ENCODE data around the gene KCTD14.
"Not testable (repeated sequence)": the region's sequence is repeated elsewhere in the genome, so short reads cannot be mapped to it uniquely, and the experiment has no call there.

The KCTD14 gene

DNA sequence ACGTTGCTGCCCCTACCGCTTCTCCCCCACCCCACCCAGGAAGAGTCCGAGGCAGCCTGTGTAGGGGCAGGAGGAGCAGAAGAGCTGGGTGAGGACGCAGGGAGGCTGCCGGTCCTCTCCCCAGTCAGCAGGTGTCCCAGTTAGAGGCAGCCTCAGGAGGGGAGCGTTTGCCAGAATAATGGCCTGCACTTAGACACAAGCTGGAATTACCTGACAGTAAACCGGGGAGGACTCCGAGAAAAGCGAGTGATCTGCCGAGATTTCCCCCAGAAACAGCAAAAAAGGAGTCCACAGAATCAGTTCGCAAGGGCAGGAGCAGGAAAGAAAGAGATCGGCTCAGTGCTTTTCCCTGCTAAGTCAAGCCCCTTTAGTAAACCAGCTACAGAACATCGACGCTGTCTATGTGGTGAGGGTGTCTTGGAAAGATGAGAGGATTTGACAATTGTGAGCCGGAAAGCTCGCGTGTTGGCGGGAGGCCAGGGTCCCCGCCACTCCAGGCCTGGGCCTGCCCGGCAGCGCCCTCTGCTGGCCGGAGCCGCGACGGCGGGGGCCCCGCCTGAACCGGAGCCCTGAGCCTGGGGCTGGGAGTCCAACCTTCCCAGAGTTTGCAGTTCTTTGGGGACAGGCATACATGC is 22.9 kb upstream of the KCTD14 start:
- peak; percentile 69 to 70 for DNase-seq

DNA sequence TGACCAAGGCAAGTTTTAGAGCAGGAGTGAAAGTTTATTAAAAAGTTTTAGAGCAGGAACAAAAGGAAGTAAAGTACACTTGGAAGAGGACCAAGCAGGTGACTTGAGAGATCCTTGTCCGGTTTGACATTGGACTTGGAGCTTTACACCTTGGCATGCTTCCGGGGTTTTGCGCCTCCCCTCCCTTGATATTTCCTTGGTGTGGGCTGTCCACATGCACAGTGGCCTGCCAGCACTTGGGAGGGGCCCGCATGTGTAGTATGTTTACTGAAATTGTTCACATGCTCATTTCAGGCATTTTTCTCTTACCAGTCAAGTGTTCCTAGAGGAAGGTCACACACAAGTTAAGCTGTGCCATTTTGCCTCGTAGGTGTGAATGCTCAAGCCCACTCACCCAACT is 21.6 kb upstream of the KCTD14 start:
- no peak for DNase-seq

DNA sequence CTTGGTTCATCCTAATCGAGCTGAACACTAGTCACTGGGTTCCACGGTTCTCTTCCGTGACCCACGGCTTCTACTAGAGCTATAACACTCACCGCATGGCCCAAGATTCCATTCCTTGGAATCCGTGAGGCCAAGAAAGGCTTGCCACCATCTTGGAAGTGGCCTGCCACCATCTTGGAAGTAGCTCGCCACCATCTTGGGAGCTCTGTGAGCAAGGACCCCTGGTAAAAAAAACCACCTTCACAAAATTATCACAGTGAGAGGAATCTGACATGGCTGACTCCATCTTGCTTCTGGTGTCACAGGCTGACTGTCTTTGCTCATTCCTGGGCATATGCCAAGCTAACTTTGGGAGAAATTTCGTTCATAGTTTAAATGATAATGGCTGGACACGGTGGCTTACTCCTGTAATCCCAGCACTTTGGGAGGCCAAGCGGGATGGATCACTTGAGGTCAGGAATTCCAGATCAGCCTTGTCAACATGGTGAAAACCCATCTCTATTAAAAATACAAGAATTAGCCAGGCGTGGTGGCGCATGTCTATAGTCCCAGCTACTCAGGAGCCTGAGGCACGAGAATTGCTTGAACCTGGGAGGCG is 18.9 kb upstream of the KCTD14 start:
- no peak for DNase-seq

- not testable (repeated sequence) for DNase-seq
Observed at GRCh38 chr11:78041380-78041719, 18.3 kb upstream of the KCTD14 start.

DNA sequence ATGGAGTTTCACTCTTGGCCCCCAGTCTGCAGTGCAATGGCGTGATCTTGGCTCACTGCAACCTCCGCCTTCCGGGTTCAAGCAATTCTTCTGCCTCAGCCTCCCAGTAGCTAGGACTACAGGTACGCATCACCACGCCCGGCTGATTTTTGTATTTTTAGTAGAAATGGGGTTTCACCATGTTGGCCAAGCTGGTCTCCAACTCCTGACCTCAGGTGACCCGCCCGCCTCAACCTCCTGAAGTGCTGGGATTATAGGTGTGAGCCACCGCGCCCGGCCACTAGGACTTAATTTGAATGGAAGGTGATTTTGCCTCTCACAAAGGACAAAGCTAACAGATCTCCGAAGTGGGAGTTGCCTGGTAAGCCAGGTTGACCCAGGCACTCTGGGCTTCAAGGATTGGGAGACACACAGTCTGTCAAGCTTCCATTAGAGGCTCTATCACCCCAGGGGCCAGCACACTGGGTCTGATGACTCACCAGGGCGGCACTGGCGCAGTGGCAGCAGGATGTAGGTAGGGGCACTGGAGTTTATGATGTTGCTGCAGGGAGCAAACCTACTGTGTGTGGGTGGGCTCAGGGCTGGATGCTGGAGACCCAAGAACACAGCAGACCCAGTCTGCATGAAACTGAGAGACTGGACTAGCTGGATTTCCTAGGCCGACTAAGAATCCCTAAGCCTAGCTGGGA is 17.8 kb upstream of the KCTD14 start:
- DNase-seq = no peak

DNA sequence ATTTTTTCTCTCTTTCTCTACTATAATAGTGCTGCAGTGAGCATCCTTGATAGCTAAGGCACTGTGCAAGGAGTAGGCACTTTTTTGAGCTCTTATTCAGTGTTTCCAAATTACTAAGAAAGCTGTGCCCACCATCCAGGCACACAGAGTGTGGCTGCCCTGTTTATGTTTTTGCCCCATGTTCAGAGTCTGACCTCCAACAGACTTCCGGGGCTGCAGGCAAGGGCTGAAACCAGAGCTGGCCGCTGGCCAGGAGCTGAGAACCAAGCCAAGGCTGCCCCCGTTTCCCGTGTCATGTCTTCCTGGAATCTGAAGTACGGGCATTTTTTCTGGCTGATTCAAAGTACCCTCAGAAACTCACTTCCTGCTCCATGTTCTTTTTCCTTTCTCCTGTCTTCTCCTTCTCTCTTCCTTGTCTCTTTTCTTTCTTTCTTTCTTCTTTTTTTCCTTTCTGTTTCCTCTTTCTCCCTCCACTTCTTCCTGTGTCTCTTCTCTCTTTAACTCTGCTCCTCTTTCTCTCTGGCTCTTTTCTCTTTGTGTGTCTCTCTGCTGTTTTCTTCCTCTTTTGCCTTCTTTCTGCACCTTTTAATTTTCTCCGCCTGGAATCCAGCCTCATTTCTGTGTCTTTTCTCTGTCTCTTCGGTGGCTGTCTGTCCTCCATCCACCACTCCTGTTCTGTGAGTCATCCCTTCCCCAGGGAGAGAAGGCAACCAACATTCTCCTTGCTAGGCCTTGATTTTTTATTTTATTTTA is 17.0 kb upstream of the KCTD14 start:
- DNase-seq = no peak

DNA sequence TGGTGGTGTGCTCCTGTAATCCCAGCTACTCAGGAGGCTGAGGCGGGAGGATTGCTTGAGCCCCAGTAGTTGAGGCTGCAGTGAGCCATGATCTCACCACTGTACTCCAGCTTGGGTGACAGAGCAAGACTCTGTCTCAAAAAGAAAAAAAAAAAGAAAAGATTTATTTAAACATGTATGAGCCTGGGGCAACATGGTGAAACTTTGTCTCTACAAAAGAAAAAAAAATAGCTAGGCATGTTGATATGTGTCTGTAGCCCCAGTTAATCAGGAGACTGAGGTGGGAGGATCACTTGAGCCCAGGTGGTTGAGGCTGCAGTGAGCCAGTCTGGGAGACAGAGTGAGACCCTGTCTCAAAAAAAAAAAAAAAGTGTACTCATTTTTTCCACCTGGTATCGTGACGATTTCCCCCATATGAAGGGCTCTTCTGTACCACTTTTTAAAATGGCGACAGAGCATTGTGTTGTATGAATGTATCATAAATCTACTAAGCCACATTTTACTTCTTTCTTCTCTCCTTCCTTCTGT is 16.4 kb upstream of the KCTD14 start:
- DNase-seq = no peak

GRCh38 chr11:78038697-78039313 is 15.7 kb upstream of the KCTD14 start:
- DNase-seq = no peak

GRCh38 chr11:78037825-78038620 is 14.9 kb upstream of the KCTD14 start:
- no peak for DNase-seq

GRCh38 chr11:78037056-78037455 is 14.0 kb upstream of the KCTD14 start:
- DNase-seq = no peak

- DNase-seq = no peak
Observed at GRCh38 chr11:78036313-78036712, 13.2 kb upstream of the KCTD14 start.

- DNase-seq = no peak
Observed at GRCh38 chr11:78034623-78035022, 11.5 kb upstream of the KCTD14 start.

DNA sequence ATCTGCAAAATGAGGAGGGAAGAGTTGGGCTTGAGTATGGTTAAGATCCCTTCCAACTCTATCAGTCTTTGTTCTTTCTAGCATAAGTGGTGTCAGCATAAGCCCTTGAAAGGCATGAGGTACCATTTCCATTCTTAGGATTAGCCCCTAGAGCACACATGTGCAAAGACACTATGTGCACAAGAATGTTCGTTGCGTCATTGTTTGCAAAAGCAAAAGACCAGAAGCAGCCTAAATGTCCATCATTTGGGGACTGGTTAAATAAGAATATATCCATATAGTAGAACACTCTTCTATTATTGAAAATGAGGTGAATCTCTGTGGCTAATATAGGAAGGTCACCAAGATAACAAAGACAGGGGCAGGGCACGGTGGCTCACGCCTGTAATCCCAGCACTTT is 10.0 kb upstream of the KCTD14 start:
- no peak for DNase-seq

- no peak for DNase-seq
Observed at GRCh38 chr11:78032090-78032489, 9.0 kb upstream of the KCTD14 start.

- DNase-seq = no peak
Observed at GRCh38 chr11:78031629-78032028, 8.6 kb upstream of the KCTD14 start.

- DNase-seq = no peak
Observed at GRCh38 chr11:78030429-78031325, 7.6 kb upstream of the KCTD14 start.

DNA sequence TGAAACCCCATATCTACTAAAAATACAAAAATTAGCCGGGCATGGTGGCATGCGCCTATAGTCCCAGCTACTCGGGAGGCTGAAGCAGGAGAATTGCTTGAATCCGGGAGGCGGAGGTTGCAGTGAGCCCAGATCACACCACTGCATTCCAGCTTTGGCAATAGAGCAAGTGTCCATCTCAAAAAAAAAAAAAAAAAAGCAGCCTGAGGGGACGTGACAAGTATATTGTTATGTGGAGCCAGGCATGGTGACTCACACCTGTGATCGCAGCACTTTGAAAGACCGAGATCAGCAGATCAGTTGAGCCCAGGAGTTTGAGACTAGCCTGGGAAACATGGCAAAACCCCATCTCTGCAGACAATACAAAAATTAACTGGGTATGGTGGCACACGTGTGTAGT is 5.3 kb upstream of the KCTD14 start:
- DNase-seq = not testable (repeated sequence)

DNA sequence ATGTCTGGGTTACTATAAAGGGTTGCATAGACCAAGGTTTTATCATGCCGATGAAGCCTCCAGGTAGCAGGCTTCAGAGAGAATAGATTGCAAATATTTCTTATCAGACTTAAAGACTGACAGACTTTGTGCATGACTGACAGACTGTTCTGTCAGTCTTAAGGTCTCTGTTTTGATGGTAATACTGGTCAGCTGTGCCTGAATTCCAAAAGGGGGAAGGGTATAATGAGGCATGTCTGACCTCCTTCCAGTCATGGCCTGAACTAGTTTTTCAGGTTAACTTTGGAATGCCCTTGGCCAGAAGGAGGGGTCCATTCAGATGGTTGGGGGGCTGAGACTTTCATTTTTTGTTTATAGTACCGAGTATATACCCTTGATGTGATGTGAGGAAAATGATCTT is 4.7 kb upstream of the KCTD14 start:
- no peak for DNase-seq

GRCh38 chr11:78025378-78025777 is 2.3 kb upstream of the KCTD14 start:
- no peak for DNase-seq

DNA sequence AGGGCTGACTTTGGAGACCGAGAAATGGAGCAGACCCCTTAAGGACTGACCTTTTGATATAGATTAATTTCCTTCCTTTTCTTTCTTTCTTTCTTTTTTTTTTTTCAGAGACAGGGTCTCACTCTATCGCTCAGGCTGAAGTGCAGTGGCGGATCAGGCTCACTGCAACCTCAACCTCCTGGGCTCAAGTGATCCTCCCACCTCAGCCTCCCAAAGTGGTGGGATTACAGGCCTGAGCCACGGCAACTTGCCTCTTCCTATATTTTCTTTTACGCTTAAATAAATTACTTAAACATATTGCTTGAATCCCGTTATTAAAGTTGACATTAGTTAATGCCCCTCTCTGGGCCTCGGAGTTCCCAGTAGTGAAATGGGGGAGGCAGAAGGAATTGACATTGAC is 350 bp upstream of the KCTD14 start:
- DNase-seq = no peak

GRCh38 chr11:78021611-78022010 is 1.5 kb downstream of the KCTD14 start:
- no peak for DNase-seq
